Thymus (tissue), 11 donors: ENCODE results near the gene LRRC3. TPM values are rescaled to one million over a fixed set of nuclear protein-coding genes. Genes with fewer than 3 reads are reported as not detected.
"Not testable (repeated sequence)": the region's sequence is repeated elsewhere in the genome, so short reads cannot be mapped to it uniquely, and the experiment has no call there.

Experiments
- DNase-seq, 9 donors: peaks; one replicate each; pipeline ENCODE4 v3.0.0-alpha.2; 2013; ENCODE audit warnings: low spot score in 9 of 9, low read depth in 6 of 9, missing footprints in 1 of 9
- H3K27ac ChIP-seq, 2 donors: one replicate each; pipeline ENCODE4 v1.5.1; 2013; ENCODE audit warnings: control low read depth in 1 of 2, low read depth in 1 of 2, low read length in 1 of 2, mild to moderate bottlenecking in 1 of 2, moderate library complexity in 1 of 2
- H3K27me3 ChIP-seq, 2 donors: one replicate each; pipeline ENCODE4 v1.5.1; 2013; ENCODE audit warnings: low read length in 1 of 2; ENCODE audit not compliant: control insufficient read depth in 2 of 2, insufficient read depth in 1 of 2
- H3K36me3 ChIP-seq, 2 donors: one replicate each; pipeline ENCODE4 v1.5.1; 2013; ENCODE audit warnings: low read length in 1 of 2, mild to moderate bottlenecking in 1 of 2, moderate library complexity in 1 of 2; ENCODE audit not compliant: control insufficient read depth in 2 of 2, insufficient read depth in 2 of 2
- H3K4me1 ChIP-seq, 2 donors: one replicate each; pipeline ENCODE4 v1.5.1; 2013; ENCODE audit warnings: low read length in 2 of 2; ENCODE audit not compliant: control insufficient read depth in 2 of 2, insufficient read depth in 2 of 2
- H3K4me3 ChIP-seq, 2 donors: one replicate each; pipeline ENCODE4 v1.5.1; 2013; ENCODE audit warnings: low read length in 2 of 2, control low read depth in 1 of 2, mild to moderate bottlenecking in 1 of 2
- H3K9me3 ChIP-seq, 2 donors: one replicate each; pipeline ENCODE4 v1.5.1; 2013; ENCODE audit warnings: low read length in 1 of 2, mild to moderate bottlenecking in 1 of 2; ENCODE audit not compliant: control insufficient read depth in 2 of 2, insufficient read depth in 1 of 2
- WGBS: extraction: QIAGEN DNeasy Blood & Tissue Kit; methylation state at CpG from one replicate; pipeline ENCODE4 v1.1.7; 2013; 5-methylcytosine and 5-hydroxymethylcytosine counted together
- polyA plus RNA-seq: library from polyadenylated mRNA; stranded (reverse); fragments of 200-250 nt; gene quantifications from one replicate; pipeline ENCODE4 v1.2.3, GENCODE V29; 2013
- total RNA-seq: library from RNA; stranded (reverse); fragments of 120-200 nt; gene quantifications from one replicate; pipeline ENCODE4 v1.2.4, GENCODE V29; 2013
- donor health status: healthy.

Gene LRRC3
- total and polyA plus RNA-seq, 2 donors = 0.24 to 0.55 TPM

DNA sequence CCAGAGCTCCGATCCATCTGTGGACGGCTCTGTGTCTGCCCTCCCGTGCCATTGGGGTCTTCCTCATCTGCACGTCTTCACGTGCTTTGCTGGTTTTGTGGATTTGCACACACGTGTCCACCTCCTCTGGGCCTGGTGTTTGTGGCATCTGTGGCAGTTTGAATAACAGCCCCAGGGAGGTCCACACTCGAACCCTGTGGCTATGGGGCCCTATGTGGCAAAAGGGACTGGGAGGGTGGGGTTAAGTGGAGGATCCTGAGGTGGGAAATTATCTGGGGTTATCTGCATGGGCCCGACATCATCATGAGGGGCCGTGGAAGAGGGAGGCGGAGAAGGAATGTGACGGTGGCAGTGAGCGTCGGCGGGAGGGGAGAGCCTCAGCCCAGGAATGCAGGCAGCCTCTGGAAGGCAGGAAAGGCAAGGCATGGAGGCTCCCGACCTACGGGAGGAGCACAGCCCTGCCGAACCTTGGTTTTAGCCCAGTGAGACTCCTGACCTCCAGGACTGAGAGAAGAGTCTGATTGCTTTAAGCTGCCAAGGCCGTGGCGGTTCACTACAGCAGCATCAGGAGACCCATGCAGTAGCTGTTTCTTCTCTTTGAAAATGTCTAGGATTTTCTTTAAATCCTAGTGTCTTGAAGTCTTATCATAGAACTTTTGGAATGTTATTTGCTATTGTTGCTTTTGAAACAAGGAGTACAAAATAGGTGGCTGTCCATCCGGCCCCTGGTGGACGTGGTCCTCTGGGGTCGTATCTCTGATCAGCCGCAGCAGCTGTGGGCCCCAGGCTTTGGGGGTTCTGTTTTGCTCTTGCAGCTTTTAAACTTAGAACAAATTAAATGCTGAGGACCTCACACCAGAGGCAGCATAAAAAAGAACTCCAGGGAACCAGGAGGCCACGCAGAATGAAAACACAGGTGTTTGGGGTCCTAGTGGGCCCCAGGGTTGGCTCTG lies 40.0 kb upstream of the LRRC3 start:
- H3K4me3 ChIP-seq = no peak overlapping the region
- H3K9me3 ChIP-seq = peaks cover 1 to 27% of the 10 kb centered on the region in 2 donors
- 90% methylated on average over 24 of the region's 24 CpGs for WGBS
- no peaks in the 10 kb centered on the region for H3K4me1 ChIP-seq
- H3K27me3 ChIP-seq = no peaks in the 10 kb centered on the region
- DNase-seq = no peak
- no peak overlapping the region for H3K27ac ChIP-seq
- H3K36me3 ChIP-seq = peaks cover 7 to 13% of the 10 kb centered on the region in 2 donors

DNA sequence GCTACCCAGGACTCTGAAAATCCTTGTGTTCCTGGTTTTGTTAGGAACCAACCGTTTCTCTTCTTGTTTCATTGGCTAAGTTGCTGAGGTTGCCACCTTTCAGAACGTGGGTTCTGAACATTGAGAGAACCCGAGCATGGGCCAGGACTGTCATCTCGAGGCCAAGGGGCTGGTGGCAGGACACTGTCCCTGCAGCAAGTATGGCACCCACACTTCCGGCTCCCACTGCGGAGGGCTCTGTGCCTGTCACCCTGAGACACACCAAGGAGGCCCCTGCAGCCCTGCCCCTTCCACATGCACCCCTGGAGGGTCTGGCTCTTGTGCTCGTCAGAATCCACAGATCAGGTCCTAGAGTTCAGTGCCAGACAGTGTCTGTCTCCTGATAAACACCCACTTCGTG lies 39.1 kb upstream of the LRRC3 start:
- H3K27me3 ChIP-seq = no peaks in the 10 kb centered on the region
- H3K9me3 ChIP-seq = peaks cover 1 to 27% of the 10 kb centered on the region in 2 donors
- 82% methylated on average over 8 of the region's 8 CpGs for WGBS
- H3K4me1 ChIP-seq = no peaks in the 10 kb centered on the region
- H3K27ac ChIP-seq = no peak overlapping the region
- peaks cover 7 to 13% of the 10 kb centered on the region in 2 donors for H3K36me3 ChIP-seq
- DNase-seq = no peak
- H3K4me3 ChIP-seq = no peak overlapping the region

DNA sequence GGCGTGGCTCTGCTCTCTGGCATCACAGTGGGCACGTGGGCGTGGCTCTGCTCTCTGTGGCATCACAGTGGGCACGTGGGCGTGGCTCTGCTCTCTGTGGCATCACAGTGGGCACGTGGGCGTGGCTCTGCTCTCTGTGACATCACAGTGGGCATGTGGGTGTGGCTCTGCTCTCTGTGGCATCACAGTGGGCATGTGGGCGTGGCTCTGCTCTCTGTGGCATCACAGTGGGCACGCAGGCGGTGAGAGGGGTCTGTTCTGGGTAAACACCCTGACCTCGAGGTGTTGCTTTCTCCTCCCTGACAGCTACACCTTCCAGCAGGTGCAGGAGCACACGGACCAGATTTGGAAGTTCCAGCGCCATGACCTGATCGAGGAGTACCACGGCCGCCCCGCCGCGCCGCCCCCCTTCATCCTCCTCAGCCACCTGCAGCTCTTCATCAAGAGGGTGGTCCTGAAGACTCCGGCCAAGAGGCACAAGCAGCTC lies 37.6 kb upstream of the LRRC3 start:
- H3K27ac ChIP-seq, H3K27me3 ChIP-seq, H3K4me1 ChIP-seq, H3K4me3 ChIP-seq, DNase-seq: not testable (repeated sequence)
- WGBS = 99% methylated on average over 21 of the region's 21 CpGs
- peaks cover 7 to 13% of the 10 kb centered on the region in 2 donors for H3K36me3 ChIP-seq
- peaks cover 1 to 27% of the 10 kb centered on the region in 2 donors for H3K9me3 ChIP-seq

DNA sequence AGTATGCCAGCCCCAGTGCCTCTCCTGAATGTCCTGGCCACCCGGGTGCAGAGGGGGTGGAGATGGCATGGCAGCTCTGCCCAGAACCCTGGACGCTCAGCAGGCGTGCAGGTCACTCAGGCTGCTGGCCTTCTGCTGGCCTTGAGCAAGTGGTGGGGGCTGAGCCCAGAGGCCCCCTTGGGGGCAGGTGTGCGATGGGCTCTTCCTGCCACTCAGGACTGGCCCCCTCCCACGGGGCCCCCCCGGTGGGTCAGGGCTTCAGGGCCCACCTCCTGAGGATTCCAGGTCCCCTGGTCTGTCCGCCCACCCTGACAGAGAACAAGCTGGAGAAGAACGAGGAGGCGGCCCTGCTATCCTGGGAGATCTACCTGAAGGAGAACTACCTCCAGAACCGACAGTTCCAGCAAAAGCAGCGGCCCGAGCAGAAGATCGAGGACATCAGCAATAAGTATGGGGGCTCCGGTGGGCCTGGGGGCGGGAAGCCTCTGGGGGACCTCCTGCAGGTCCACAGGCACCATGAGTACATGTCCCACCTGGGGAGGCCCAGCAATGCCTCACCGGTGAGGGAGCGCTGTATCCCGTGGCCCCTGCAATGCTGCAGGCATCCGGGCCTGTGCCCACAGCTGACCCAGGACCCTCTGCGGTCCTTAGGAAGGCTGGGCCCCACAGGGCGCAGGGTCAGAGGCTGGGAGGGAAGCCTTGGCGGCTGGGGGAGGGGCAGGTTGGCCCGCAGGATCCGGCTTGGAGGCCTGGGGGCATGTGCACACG lies 37.0 kb upstream of the LRRC3 start:
- Histone ChIP-seq H3K4me3 (no peak overlapping the region), H3K36me3 (peaks cover 7 to 13% of the 10 kb centered on the region in 2 donors), H3K4me1 (no peaks in the 10 kb centered on the region), H3K9me3 (peaks cover 1 to 27% of the 10 kb centered on the region in 2 donors), H3K27me3 (no peaks in the 10 kb centered on the region), H3K27ac (no peak overlapping the region)
- DNase-seq = no peak
- 94% methylated on average over 25 of the region's 25 CpGs for whole genome bisulfite sequencing

DNA sequence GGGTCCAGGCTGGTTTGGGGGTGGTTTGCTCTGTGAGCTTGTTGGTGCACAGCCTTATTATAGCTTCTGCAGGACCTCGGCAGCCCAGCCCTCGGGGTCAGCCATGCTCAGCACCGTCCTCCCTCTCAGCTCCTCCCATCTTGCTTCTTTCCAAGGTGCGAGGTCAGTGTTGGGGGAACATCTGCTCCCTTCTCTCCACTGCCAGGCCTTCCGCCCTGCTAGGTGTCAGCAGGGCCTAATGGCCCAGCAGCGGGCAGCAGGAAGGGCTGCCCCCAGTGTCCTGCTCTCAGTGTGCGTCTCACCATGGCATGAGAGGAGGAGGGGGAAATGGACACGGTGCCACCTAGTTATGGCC lies 36.5 kb upstream of the LRRC3 start:
- Histone ChIP-seq H3K27ac (no peak overlapping the region), H3K27me3 (no peaks in the 10 kb centered on the region), H3K4me3 (no peak overlapping the region), H3K4me1 (no peaks in the 10 kb centered on the region), H3K9me3 (peaks cover 1 to 27% of the 10 kb centered on the region in 2 donors), H3K36me3 (peaks cover 7 to 13% of the 10 kb centered on the region in 2 donors)
- DNase-seq = no peak
- WGBS = 97% methylated on average over 8 of the region's 8 CpGs

DNA sequence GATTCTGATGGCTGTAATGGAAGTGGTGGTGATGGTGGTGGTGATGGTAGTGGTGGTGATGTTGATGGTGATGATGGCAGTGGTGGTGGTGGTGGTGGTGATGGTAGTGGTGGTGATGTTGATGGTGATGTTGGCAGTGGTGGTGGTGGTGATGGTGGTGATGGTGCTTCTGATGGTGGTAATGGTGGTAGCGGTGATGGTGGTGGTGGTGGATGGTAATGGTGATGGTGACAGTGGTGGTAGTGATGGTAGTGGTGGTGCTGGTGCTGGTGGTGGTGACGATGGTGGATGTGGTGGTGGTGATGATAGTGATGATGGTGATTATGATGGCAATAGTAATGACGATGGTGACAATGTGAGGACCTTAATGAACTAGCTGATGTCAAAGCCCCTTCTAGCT lies 35.6 kb upstream of the LRRC3 start:
- Histone ChIP-seq H3K27me3 (no peaks in the 10 kb centered on the region), H3K4me3 (no peak overlapping the region), H3K27ac (no peak overlapping the region), H3K36me3 (peaks cover 7 to 12% of the 10 kb centered on the region in 2 donors), H3K9me3 (peaks cover 1 to 27% of the 10 kb centered on the region in 2 donors), H3K4me1 (no peaks in the 10 kb centered on the region)
- over 99% methylated on average over 3 of the region's 3 CpGs for WGBS
- no peak for DNase-seq

DNA sequence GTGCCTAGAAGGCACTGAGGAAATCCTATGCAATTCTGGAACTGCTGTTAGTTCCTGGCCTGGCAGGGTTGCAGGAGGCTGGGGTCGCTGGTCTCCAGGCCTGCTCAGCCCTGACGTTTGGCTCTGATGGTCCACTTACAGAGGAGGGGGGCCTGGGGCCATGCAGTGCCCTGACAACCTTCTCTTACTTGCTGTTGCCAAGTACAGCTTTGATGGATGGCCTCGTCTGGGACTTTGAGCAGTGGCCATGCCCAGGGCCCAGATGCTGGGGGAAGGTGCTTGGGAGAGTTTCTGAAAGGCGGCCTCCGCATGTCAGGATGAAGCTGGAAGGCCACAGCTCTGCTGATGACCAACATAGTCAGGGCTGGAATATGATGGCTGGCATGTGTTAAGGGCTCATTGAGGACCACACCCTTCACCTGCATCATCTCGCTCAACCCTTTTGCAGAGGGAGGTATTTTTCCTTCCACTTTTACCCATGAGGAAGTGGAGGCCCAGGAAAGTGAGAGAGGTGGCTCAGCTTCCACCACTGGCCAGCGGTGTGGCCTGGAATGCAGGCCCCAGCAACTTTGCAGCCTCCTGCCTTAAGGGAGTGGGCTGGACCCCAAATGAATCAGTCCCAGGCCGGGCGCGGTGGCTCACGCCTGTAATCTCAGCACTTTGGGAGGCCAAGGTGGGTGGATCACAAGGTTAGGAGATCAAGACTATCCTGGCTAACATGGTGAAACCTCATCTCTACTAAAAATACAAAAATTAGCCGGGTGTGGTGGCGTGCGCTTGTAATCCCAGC lies 34.7 kb upstream of the LRRC3 start:
- Histone ChIP-seq H3K27me3 (no peaks in the 10 kb centered on the region), H3K9me3 (peaks cover 1 to 27% of the 10 kb centered on the region in 2 donors), H3K4me3 (no peak overlapping the region), H3K36me3 (peaks cover 7 to 11% of the 10 kb centered on the region in 2 donors), H3K4me1 (no peaks in the 10 kb centered on the region), H3K27ac (no peak overlapping the region)
- DNase-seq = no peak
- 98% methylated on average over 14 of the region's 14 CpGs for WGBS

DNA sequence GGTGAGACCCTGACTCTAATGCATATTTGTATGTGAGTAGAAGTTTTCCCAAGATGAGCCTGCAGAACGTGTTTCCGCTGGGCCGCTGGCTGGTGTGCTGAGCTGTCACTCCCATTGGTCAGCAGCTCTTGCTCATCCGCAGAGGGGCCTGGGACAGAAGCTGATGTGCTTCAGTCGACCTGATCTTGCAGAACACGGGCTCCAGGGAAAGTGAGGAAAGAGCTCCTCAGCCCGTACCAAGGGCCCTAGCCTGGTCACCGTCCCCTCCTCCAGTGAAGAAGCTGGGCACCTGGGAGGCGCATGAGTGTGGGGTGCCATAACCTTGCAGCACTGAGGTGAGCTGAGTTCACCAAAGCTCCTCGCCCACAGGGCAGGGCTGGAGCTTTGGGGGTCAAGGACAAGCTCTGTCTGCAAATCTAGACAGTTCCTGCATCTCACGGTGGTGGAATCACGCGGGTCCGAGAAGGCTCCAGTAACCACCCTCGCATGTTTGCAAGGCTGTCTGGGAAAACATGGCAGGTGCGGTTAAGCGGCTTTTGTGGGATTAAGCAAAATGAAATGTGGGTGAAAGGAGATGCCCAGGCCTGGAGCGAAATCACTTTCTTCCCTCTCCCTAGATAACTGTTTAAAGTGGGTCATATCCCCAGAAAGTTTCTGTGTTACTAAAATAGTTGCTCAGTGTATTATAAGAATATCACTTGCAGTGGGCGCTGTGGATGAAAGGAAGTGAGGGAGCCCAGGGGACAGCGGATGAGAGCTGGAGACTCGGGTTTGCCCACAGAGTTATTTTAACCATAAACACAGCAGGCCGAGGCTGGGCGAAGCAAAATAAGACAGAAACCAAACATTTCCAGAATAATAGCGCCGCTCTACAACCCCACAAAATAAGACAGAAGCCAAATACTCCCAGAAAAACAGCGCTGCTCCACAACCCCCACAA lies 33.1 kb upstream of the LRRC3 start:
- WGBS = 95% methylated on average over 25 of the region's 26 CpGs
- Histone ChIP-seq H3K9me3 (peaks cover 1 to 18% of the 10 kb centered on the region in 2 donors), H3K27ac (no peak overlapping the region), H3K4me1 (no peaks in the 10 kb centered on the region), H3K4me3 (no peak overlapping the region), H3K36me3 (peaks cover 7 to 11% of the 10 kb centered on the region in 2 donors), H3K27me3 (no peaks in the 10 kb centered on the region)
- DNase-seq = no peak
